ENCODE data around the gene EIF3F.

The EIF3F gene

GRCh38 chr11:8032576-8033304 lies 45.6 kb downstream of the EIF3F start:
- DNase-seq (ENCODE audit: insufficient read length, low spot score) (no peak), FAIRE-seq (no peak)
- TF ChIP-seq, protein P1, sequence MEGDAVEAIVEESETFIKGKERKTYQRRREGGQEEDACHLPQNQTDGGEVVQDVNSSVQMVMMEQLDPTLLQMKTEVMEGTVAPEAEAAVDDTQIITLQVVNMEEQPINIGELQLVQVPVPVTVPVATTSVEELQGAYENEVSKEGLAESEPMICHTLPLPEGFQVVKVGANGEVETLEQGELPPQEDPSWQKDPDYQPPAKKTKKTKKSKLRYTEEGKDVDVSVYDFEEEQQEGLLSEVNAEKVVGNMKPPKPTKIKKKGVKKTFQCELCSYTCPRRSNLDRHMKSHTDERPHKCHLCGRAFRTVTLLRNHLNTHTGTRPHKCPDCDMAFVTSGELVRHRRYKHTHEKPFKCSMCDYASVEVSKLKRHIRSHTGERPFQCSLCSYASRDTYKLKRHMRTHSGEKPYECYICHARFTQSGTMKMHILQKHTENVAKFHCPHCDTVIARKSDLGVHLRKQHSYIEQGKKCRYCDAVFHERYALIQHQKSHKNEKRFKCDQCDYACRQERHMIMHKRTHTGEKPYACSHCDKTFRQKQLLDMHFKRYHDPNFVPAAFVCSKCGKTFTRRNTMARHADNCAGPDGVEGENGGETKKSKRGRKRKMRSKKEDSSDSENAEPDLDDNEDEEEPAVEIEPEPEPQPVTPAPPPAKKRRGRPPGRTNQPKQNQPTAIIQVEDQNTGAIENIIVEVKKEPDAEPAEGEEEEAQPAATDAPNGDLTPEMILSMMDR (IDR thresholded peaks at IDR 0.05; ENCODE audit: insufficient read depth, missing control alignments): no peak

DNA sequence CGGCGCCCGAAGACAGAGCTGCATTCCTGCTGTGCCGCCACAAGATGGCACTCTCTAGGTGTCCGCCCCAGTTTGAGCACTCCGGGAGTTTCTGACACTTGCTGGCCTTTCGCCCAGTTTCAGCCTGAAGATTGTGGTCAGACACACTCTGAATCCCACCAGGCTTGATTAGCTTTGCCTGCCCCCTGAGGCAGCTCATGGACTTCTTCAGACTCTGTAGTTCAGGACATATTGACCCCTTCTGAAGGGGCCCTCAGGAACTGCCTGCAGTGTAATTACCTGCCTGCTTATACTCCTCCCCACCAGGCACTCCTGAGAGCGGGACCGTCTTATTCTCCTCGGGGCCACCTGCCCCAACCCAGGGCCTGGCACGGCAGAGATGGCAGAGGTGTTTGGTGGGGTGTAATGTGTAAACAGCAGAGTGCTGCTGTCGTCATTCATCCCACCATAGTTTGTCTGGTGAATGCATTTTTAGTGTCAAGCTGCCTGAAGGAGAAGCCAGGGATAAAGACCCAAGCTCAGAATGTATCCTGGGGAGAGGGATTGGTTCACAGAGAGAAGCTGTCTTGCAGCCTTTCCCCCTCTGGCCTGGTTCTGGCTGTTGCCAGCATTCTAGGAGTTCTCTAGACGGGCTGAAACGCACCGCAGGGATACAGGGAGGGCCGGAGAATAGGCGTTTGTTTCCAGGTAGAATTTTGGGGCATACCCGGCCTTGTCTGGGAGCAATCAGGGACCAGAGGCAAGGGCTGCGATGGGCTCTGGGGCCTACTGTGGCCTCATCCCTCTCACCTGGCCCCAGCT lies 46.4 kb downstream of the EIF3F start:
- peak; percentile 60 for DNase-seq (ENCODE audit: insufficient read length, low spot score)
- FAIRE-seq: no peak
- TF ChIP-seq, protein P1 (IDR thresholded peaks at IDR 0.05; ENCODE audit: insufficient read depth, missing control alignments): peak; percentile 89

- TF ChIP-seq, protein P1 (IDR thresholded peaks at IDR 0.05; ENCODE audit: insufficient read depth, missing control alignments): no peak
- DNase-seq (ENCODE audit: insufficient read length, low spot score): no peak
- no peak for FAIRE-seq
Measured at GRCh38 chr11:8034106-8034585, 47.0 kb downstream of the EIF3F start.

DNA sequence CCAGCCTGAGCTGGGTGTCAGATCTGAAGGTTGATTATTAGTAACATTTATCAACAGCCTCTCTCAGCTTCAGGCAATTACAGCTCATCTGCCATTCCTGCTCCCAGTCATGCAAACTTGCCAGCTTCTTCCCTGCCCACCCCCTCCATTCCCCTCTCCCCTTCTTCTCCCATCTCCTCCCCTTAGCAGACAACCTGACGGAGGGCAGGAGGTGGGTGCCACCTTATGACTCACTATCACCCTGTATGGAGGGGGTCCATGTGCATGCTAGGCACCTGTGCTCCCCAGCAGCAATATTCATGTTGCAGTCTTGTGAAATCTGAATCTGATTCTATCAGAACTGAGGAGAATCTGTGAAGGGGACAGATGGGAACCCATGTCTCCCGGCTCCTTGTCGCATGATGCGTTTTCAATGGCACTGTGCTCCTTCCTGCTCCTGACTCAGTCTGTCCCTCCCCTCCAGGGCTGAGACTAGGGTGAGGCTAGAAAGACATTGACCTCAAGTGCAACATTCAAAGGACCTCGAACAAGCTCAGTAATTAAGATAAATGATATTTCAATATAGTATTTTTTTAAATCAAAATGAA lies 47.6 kb downstream of the EIF3F start:
- TF ChIP-seq, protein P1 (IDR thresholded peaks at IDR 0.05; ENCODE audit: insufficient read depth, missing control alignments): no peak
- DNase-seq (ENCODE audit: insufficient read length, low spot score) (no peak), FAIRE-seq (no peak)

DNA sequence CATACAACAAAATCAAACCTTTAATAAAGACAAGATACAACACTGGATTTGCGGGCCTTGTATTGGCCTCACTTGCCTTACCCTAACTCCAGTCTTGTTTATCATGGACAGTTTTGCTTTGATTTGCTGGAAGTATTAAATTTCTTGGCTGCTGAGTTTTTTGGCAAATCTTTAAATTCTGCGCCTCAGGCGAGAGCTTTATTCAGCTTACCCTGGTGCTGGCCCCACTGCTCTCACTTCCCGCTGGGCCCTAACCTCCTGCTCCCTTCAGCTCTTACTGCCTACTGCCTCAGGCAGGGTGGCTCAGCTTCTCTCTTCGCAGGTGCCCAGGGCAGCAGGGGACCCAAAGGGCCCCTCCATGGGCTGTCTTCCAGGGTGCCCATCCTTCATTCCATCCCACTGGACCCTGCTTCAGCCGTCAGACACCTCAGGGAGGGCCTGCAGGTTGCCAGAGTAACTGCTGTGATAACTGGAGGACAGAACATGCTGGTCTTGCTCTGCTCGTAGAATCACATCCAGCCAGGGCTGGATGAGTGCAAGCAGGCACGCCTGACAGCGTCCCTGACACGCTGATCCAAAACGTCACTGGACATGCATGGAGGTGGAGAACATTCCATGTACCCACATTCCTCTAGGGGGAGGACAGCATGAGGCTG lies 48.2 kb downstream of the EIF3F start:
- TF ChIP-seq, protein P1 (IDR thresholded peaks at IDR 0.05; ENCODE audit: insufficient read depth, missing control alignments): no peak
- DNase-seq (ENCODE audit: insufficient read length, low spot score): no peak
- FAIRE-seq: no peak

DNA sequence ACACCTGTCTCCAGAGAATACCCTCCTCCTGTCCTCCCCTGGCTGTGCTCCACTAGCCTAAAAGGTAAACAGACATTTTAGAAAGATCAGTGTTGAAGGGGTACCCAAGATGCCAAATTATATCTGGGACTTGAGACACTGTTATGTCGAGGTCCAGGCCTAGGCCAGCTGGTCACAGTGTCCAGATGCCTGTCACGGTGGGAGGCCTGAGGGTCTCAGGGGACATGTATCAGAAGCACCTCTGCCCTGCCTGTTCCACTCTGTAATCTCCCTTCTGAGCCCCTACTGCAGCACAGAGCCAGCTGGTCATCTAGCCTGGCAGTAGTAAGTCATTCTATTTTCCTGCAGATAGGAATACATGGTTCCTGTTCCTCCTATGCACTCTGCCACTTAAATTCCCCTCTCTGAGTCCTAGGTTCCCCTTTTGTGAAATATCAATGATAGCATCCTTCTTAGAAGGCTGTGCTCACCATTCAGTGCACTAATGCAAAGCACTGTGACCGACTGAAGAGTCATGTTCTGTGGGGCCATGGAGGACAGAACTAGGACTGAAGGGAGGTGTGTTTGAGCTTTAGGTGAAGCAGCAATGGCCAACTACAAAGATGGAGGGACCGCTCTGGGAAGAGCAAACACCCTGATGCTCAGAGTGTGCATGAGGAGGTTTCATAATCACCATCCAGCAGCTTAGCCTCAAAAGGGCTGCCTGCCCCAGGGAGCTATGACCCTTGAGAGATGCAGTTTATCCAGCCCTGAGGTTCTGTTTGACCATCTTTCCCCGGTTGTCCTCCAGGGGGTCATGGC lies 49.1 kb downstream of the EIF3F start:
- DNase-seq (ENCODE audit: insufficient read length, low spot score): no peak
- TF ChIP-seq, protein P1 (IDR thresholded peaks at IDR 0.05; ENCODE audit: insufficient read depth, missing control alignments): no peak
- no peak for FAIRE-seq

Data from D721Med (cell line).